HepG2 (cell line): ENCODE results near the gene GUCY2F. TPM values are rescaled to one million over a fixed set of nuclear protein-coding genes. Genes with fewer than 3 reads are reported as not detected.

Experiments used
- ATAC-seq: fragments of 200-7000 bp; cut with Tn5 transposase; 3 replicates; pipeline ENCODE4 v1.9.1; 2020; ENCODE audit warnings: mild to moderate bottlenecking, moderate library complexity
- BruUV-seq: library from RNA; stranded (reverse); fragments of 400-500 nt; replicated peaks from 2 replicates; lab custom pipeline; 2021; lab: Mats Ljungman, UMichigan
- CTCF ChIA-PET: fragments of 300-600 bp; formaldehyde crosslinking; extraction: SDS; loops from one replicate; lab custom pipeline; 2021; ENCODE audit warnings: low total read pairs, inconsistent platforms, low intra/inter-chr PET ratio; lab: Yijun Ruan, JAX
- POLR2A ChIA-PET: fragments of 350-600 bp; sonication (Branson Sonifier 250); formaldehyde crosslinking; loops from one replicate; lab custom pipeline; 2020; ENCODE audit warnings: antibody characterized with exemption, inconsistent platforms; lab: Yijun Ruan, JAX
- DNase-seq: peaks from one replicate; pipeline ENCODE4 v3.0.0-alpha.2; 2015; ENCODE audit warnings: low spot score
- FAIRE-seq: peaks from 3 replicates; lab custom pipeline; 2011; peaks lifted over from hg19 to GRCh38; lab: Jason Lieb, UNC
- H2AFZ ChIP-seq: one replicate; pipeline ENCODE4 v1.6.1; 2011; ENCODE audit warnings: low read length, inconsistent platforms
- H3K27ac ChIP-seq: fragments of 300-600 bp; 3 replicates; pipeline ENCODE4 v1.8.0; 2011; ENCODE audit warnings: mixed run types, mild to moderate bottlenecking, mixed read lengths, low read length, inconsistent platforms; ENCODE audit not compliant: insufficient read depth; ENCODE audit errors: extremely low read length
- H3K27me3 ChIP-seq, 2 experiments: fragments of 200-600 bp in 1 of 2; 2 replicates in 1 of 2; 3 replicates in 1 of 2; pipeline versions ENCODE4 v1.6.0 to v1.8.0; 2011; ENCODE audit warnings: low read length in 2 of 2, mild to moderate bottlenecking in 2 of 2, moderate library complexity in 2 of 2, inconsistent platforms in 1 of 2; ENCODE audit not compliant: insufficient read depth in 2 of 2, control insufficient read depth in 1 of 2
- H3K36me3 ChIP-seq, 2 experiments: fragments of 200-600 bp in 1 of 2; replicated peaks in 1 of 2; 2 replicates in 1 of 2; 3 replicates in 1 of 2; pipeline versions ENCODE4 v1.5.1 to v1.8.0; 2011; ENCODE audit warnings: low read length in 2 of 2, inconsistent platforms in 1 of 2; ENCODE audit not compliant: insufficient read depth in 2 of 2, control insufficient read depth in 1 of 2
- H3K4me1 ChIP-seq: 2 replicates; pipeline ENCODE4 v1.5.1; 2012; ENCODE audit warnings: low read length, inconsistent platforms; ENCODE audit not compliant: insufficient read depth
- H3K4me2 ChIP-seq: 2 replicates; pipeline ENCODE4 v1.6.0; 2011; ENCODE audit warnings: low read depth, low read length, inconsistent platforms
- H3K4me3 ChIP-seq, 3 experiments: fragments of 200-600 bp in 1 of 3; sonication (generic), shearing (Covaris generic) in 1 of 3; replicated peaks in 1 of 3; 2 replicates each; pipeline ENCODE4 v1.5.1; 2011 to 2016; ENCODE audit warnings: low read length in 3 of 3, inconsistent platforms in 2 of 3, low read depth in 2 of 3, mild to moderate bottlenecking in 2 of 3, control low read depth in 1 of 3, mixed read lengths in 1 of 3; ENCODE audit not compliant: insufficient read depth in 1 of 3
- H3K79me2 ChIP-seq: one replicate; pipeline ENCODE4 v1.6.1; 2011; ENCODE audit warnings: low read length, inconsistent platforms; ENCODE audit not compliant: insufficient read depth
- H3K9ac ChIP-seq: 2 replicates; pipeline ENCODE4 v1.6.0; 2011; ENCODE audit warnings: mild to moderate bottlenecking, low read depth, low read length, inconsistent platforms; ENCODE audit not compliant: insufficient read depth
- H3K9me3 ChIP-seq: 2 replicates; pipeline ENCODE4 v1.5.1; 2012; ENCODE audit warnings: mild to moderate bottlenecking, low read length
- H4K20me1 ChIP-seq: 2 replicates; pipeline ENCODE4 v1.6.0; 2011; ENCODE audit warnings: inconsistent platforms, mild to moderate bottlenecking, low read length, moderate library complexity; ENCODE audit not compliant: insufficient read depth
- CBX2 ChIP-seq, 2 experiments: fragments of 200-600 bp in 1 of 2; sonication (generic); formaldehyde crosslinking in 1 of 2; IDR thresholded peaks; 2 replicates each; pipeline versions ENCODE4 v1.7.0 to v1.8.1; 2018 to 2022; ENCODE audit warnings: low read depth in 2 of 2, low read length in 1 of 2, mild to moderate bottlenecking in 1 of 2, missing genetic modification reagents in 1 of 2
- CHD2 ChIP-seq: IDR thresholded peaks from 2 replicates; pipeline ENCODE4 v1.6.1; 2011; ENCODE audit warnings: low read depth, low read length, improper control_type of control experiment
- FOXA1 ChIP-seq, 2 experiments: fragments of 450-650 bp in 1 of 2; sonication (generic) in 1 of 2; formaldehyde crosslinking in 1 of 2; IDR thresholded peaks; 2 replicates each; pipeline versions ENCODE4 v1.4.0 to v1.6.1; 2016 to 2020; ENCODE audit warnings: missing genetic modification reagents in 1 of 2
- HNRNPUL1 ChIP-seq: fragments of 200-400 bp; formaldehyde crosslinking; IDR thresholded peaks from 2 replicates; pipeline ENCODE4 v1.6.1; 2017; ENCODE audit warnings: low read depth, mild to moderate bottlenecking, low read length, moderate library complexity
- MNT ChIP-seq: fragments of 450-650 bp; IDR thresholded peaks from 2 replicates; pipeline ENCODE4 v1.6.1; 2016
- NCOR1 ChIP-seq: fragments of 200-600 bp; sonication (generic); IDR thresholded peaks from 2 replicates; pipeline ENCODE4 v1.7.0; 2017; ENCODE audit warnings: antibody characterized with exemption, low read length, borderline replicate concordance
- NFIC ChIP-seq: IDR thresholded peaks from 2 replicates; pipeline ENCODE4 v1.6.1; 2012; ENCODE audit warnings: mild to moderate bottlenecking, low read length, inconsistent platforms
- SMAD9 ChIP-seq: sonication (generic); formaldehyde crosslinking; IDR thresholded peaks from 2 replicates; pipeline ENCODE4 v1.5.1; 2020; ENCODE audit warnings: mild to moderate bottlenecking, missing genetic modification reagents
- ZFP62 ChIP-seq: sonication (generic); formaldehyde crosslinking; IDR thresholded peaks from 2 replicates; pipeline ENCODE4 v1.4.0; 2020; ENCODE audit warnings: missing genetic modification reagents
- ZNF703 ChIP-seq: sonication (generic); formaldehyde crosslinking; IDR thresholded peaks from 2 replicates; pipeline ENCODE4 v1.5.1; 2020; ENCODE audit warnings: missing genetic modification reagents, mild to moderate bottlenecking, moderate library complexity, borderline replicate concordance
- ZNF766 ChIP-seq: sonication (generic); formaldehyde crosslinking; IDR thresholded peaks from 2 replicates; pipeline ENCODE4 v1.5.0; 2020; ENCODE audit warnings: missing genetic modification reagents, borderline replicate concordance
- ZNF790 ChIP-seq: sonication (generic); formaldehyde crosslinking; IDR thresholded peaks from 2 replicates; pipeline ENCODE4 v1.8.0; 2022; ENCODE audit warnings: missing genetic modification reagents, mild to moderate bottlenecking, borderline replicate concordance
- WGBS: methylation state at CpG from one replicate; pipeline ENCODE4 v1.1.6; 2017; ENCODE audit warnings: low lambda C conversion rate; 5-methylcytosine and 5-hydroxymethylcytosine counted together
- in situ Hi-C: cut with HindIII; loops from 2 replicates; pipeline ENCODE4 v1.10.0; 2017; ENCODE audit warnings: low pct_unique_long_range_greater_than_20kb; ENCODE audit not compliant: extremely low pct_ligation_motif_present
- intact Hi-C: fragments of 100-400 bp; cut with micrococcal nuclease; formaldehyde crosslinking; loops from one replicate; pipeline ENCODE4 v1.10.0; 2022; ENCODE audit not compliant: unreplicated experiment
- polyA plus RNA-seq, 8 experiments: library from polyadenylated mRNA; depleted of rRNA in 3 of 8; stranded (reverse) in 7 of 8; unstranded in 1 of 8; fragments of >200 nt; fragmentation: Illumina TruSeq in 4 of 8; extraction: Trizol in 4 of 8; gene quantifications; 2 replicates each; pipeline versions ENCODE4 v1.2.1 to v1.2.3, GENCODE V29; 2011 to 2016; ENCODE audit warnings: low read depth in 4 of 8, missing spikeins in 1 of 8, mixed read lengths in 1 of 8; ENCODE audit not compliant: insufficient read depth in 1 of 8
- total RNA-seq, 5 experiments: library from RNA; depleted of rRNA; stranded (reverse); fragments of >200 nt; fragmentation: Illumina TruSeq; extraction: Trizol; gene quantifications; 2 replicates each; pipeline ENCODE4 v1.2.3, GENCODE V29; 2016; ENCODE audit warnings: low read depth in 1 of 5
- TF ChIP-seq, protein P1 (sequence below): sonication (generic); formaldehyde crosslinking; IDR thresholded peaks from 2 replicates; pipeline ENCODE4 v1.4.0; 2020; ENCODE audit warnings: mild to moderate bottlenecking, missing genetic modification reagents
- TF ChIP-seq, protein P2 (sequence below): sonication (generic); formaldehyde crosslinking; IDR thresholded peaks from 2 replicates; pipeline ENCODE4 v1.5.0; 2020; ENCODE audit warnings: mild to moderate bottlenecking, missing genetic modification reagents

GUCY2F gene
- total and polyA plus RNA-seq, 2 of the 13 experiments (the other 11 are each of a cell fraction or from before 2014, with no cell fraction given): 0.03 TPM; not detected in 1

DNA sequence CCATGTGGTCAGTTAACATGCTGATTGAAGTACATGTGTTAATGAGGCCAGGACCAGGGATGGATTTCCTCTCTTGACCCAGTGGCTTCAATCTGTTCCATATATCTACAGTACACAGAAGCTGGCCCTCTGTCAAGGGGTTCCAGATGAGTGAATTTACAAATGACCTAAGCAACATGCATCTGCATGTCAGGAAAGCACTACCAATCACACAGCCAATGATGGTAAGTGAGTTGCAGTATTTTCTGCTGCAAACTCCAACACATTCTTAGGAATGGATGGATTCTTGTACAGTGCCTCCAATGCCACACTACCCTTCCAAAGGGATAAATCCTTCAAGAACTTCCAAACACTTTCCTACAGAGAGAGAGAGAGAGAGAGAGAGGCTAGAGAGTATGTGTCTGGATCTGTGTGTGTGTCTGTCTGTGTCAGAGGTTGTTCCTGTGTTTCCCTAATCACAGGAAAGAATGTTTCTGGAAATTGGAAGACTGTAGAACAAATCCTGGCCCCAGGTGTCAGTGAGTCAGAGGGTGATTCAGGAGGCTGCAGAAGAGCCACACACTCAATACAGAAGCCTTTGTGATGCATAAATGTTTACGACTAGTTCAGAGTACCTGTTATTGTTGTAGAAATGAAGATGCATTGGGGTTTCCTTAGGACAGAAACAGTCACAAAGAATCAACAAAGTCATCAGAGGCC is 107.5 kb downstream of the GUCY2F start:
- no peaks in the 10 kb centered on the region for H4K20me1 ChIP-seq
- H3K4me3 ChIP-seq: no peak overlapping the region
- POLR2A ChIA-PET: no interaction called here
- WGBS: 0% methylated on average over 1 of the region's 1 CpG
- BruUV-seq: no TSS peak
- CTCF ChIA-PET: no interaction called here
- no peaks in the 10 kb centered on the region for H3K27me3 ChIP-seq
- intact Hi-C loops (no loop called here), in situ Hi-C loops (no loop called here)
- H2AFZ ChIP-seq: no peak overlapping the region
- H3K79me2 ChIP-seq: no peaks in the 10 kb centered on the region
- H3K27ac ChIP-seq: no peak overlapping the region
- H3K9ac ChIP-seq: no peak overlapping the region
- H3K4me1 ChIP-seq: no peaks in the 10 kb centered on the region
- no peak for DNase-seq
- no peaks in the 10 kb centered on the region for H3K9me3 ChIP-seq
- no peak overlapping the region for H3K4me2 ChIP-seq
- no peaks in the 10 kb centered on the region for H3K36me3 ChIP-seq
- TF ChIP-seq HNRNPUL1 (no peak), MNT (peak; percentile 82)
- no peak for ATAC-seq
- FAIRE-seq: no peak

GRCh38 chrX:109373468-109373867 is 108.4 kb downstream of the GUCY2F start:
- no peak for ATAC-seq
- no peak overlapping the region for H2AFZ ChIP-seq
- no peaks in the 10 kb centered on the region for H3K27me3 ChIP-seq
- in situ Hi-C loops (no loop called here), intact Hi-C loops (no loop called here)
- H3K4me3 ChIP-seq: no peak overlapping the region
- H4K20me1 ChIP-seq: no peaks in the 10 kb centered on the region
- no peaks in the 10 kb centered on the region for H3K36me3 ChIP-seq
- WGBS: 42% methylated on average over 2 of the region's 2 CpGs
- H3K9ac ChIP-seq: no peak overlapping the region
- H3K27ac ChIP-seq: no peak overlapping the region
- ChIA-PET POLR2A (no interaction called here), CTCF (no interaction called here)
- no peaks in the 10 kb centered on the region for H3K79me2 ChIP-seq
- no peak for FAIRE-seq
- H3K4me1 ChIP-seq: no peaks in the 10 kb centered on the region
- no TSS peak for BruUV-seq
- DNase-seq: no peak
- H3K9me3 ChIP-seq: no peaks in the 10 kb centered on the region
- no peak overlapping the region for H3K4me2 ChIP-seq
- TF ChIP-seq, protein P1, sequence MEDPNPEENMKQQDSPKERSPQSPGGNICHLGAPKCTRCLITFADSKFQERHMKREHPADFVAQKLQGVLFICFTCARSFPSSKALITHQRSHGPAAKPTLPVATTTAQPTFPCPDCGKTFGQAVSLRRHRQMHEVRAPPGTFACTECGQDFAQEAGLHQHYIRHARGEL (CRISPR knock-in tag): no peak
- no peak for TF ChIP-seq ZNF766 (CRISPR knock-in tag)
- TF ChIP-seq CBX2 (IDR thresholded peaks at IDR 0.05; ENCODE audit: low read depth, low read length): no peak
- TF ChIP-seq CBX2 (CRISPR knock-in tag; IDR thresholded peaks at IDR 0.05; ENCODE audit: low read depth): no peak
- no peak for TF ChIP-seq NCOR1
- TF ChIP-seq, protein P2, sequence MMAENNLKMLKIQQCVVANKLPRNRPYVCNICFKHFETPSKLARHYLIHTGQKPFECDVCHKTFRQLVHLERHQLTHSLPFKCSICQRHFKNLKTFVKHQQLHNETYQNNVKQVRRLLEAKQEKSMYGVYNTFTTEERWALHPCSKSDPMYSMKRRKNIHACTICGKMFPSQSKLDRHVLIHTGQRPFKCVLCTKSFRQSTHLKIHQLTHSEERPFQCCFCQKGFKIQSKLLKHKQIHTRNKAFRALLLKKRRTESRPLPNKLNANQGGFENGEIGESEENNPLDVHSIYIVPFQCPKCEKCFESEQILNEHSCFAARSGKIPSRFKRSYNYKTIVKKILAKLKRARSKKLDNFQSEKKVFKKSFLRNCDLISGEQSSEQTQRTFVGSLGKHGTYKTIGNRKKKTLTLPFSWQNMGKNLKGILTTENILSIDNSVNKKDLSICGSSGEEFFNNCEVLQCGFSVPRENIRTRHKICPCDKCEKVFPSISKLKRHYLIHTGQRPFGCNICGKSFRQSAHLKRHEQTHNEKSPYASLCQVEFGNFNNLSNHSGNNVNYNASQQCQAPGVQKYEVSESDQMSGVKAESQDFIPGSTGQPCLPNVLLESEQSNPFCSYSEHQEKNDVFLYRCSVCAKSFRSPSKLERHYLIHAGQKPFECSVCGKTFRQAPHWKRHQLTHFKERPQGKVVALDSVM (CRISPR knock-in tag): no peak
- no peak for TF ChIP-seq SMAD9
- no peak for TF ChIP-seq CHD2
- no peak for TF ChIP-seq FOXA1 (IDR thresholded peaks at IDR 0.05)
- TF ChIP-seq FOXA1 (CRISPR knock-in tag; IDR thresholded peaks at IDR 0.05): no peak
- no peak for TF ChIP-seq NFIC
- no peak for TF ChIP-seq ZNF790 (CRISPR knock-in tag)
- TF ChIP-seq ZFP62 (CRISPR knock-in tag): no peak
- no peak for TF ChIP-seq ZNF703
